SJSA1 (cell line): Measurements from ENCODE around the gene POT1. TPM values are rescaled to one million over a fixed set of nuclear protein-coding genes. Genes with fewer than 3 reads are reported as not detected.

Experiments
- DNase-seq, 2 experiments: peaks; one replicate each; pipeline ENCODE4 v3.0.0-alpha.2; 2015 to 2020; ENCODE audit warnings: low spot score in 2 of 2, low read depth in 1 of 2
- H3K27ac ChIP-seq: fragments of 250-450 bp; sonication (Bioruptor Pico); 2 replicates; pipeline ENCODE4 v1.5.1; 2020; ENCODE audit warnings: mild to moderate bottlenecking, moderate library complexity
- H3K27me3 ChIP-seq: fragments of 250-450 bp; sonication (Bioruptor Pico); replicated peaks from 2 replicates; pipeline ENCODE4 v1.5.1; 2020; ENCODE audit warnings: mild to moderate bottlenecking, moderate library complexity
- H3K36me3 ChIP-seq: fragments of 250-450 bp; sonication (Bioruptor Pico); 2 replicates; pipeline ENCODE4 v1.5.1; 2020; ENCODE audit warnings: mild to moderate bottlenecking
- H3K4me1 ChIP-seq: fragments of 250-450 bp; sonication (Bioruptor Pico); replicated peaks from 2 replicates; pipeline ENCODE4 v1.6.1; 2021; ENCODE audit warnings: mild to moderate bottlenecking
- H3K4me3 ChIP-seq: fragments of 250-450 bp; sonication (Bioruptor Pico); 2 replicates; pipeline ENCODE4 v1.5.1; 2020; ENCODE audit warnings: mild to moderate bottlenecking
- H3K9me3 ChIP-seq: fragments of 250-450 bp; sonication (Bioruptor Pico); replicated peaks from 2 replicates; pipeline ENCODE4 v1.5.1; 2020; ENCODE audit warnings: mild to moderate bottlenecking
- total RNA-seq: library from RNA; depleted of rRNA; stranded (reverse); fragments of >200 nt; shearing (Covaris generic); gene quantifications from 2 replicates; pipeline ENCODE4 v1.2.3, GENCODE V29; 2014

POT1 gene
- total RNA-seq, 1 experiment from 2014 or later, result 25.8 TPM

GRCh38 chr7:124812764-124813163, 116.9 kb downstream of the POT1 start:
- Histone ChIP-seq H3K36me3 (no peaks in the 10 kb centered on the region), H3K9me3 (no peaks in the 10 kb centered on the region), H3K27ac (no peak overlapping the region), H3K27me3 (no peaks in the 10 kb centered on the region), H3K4me3 (no peak overlapping the region), H3K4me1 (no peaks in the 10 kb centered on the region)
- no peak for DNase-seq

DNA sequence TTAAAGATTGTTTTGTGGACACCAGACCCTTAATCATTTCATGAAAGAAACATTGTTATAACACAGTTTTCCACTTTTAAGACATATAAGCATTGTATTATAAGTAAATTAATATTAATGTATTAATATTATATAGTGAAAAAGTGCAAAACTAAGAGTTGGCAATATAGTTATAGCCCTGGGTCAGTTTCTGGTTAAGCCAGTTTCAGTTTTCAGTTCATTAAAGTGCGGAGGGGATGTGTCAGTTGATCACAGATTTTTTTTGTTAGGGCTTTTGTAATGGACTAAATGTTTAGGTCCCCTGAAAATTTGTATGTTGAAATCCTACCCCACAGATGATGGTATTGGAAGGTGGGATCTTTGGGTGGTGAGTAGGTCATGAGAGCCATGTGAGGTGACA, 118.3 kb downstream of the POT1 start:
- Histone ChIP-seq H3K9me3 (no peaks in the 10 kb centered on the region), H3K36me3 (no peaks in the 10 kb centered on the region)
- DNase-seq, result no peak

DNA sequence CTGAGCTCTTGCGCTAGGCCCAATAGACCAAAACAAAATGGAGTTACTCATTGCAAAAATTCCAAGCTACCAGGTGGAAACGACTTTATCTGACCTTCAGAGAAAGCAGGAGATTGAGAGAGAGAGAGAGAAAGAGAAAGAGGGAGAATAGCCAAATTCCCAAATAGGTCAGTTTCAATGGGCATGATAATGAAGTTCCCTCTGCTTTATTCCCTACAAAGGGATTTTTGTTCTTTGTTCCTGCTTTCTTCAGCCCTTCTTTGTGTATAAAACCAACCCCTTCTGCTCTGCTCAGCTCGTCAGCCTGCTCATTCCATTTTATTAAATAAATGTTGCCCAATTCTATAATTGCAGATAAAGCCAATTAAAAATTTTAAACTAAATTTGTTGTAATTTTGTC, 119.0 kb downstream of the POT1 start:
- no peak for DNase-seq
- Histone ChIP-seq H3K27me3 (0 out of 2 replicates have a peak, but pooled peaks cover 8% of the 10 kb centered on the region), H3K27ac (no peak overlapping the region), H3K9me3 (no peaks in the 10 kb centered on the region), H3K36me3 (no peaks in the 10 kb centered on the region), H3K4me1 (no peaks in the 10 kb centered on the region), H3K4me3 (no peak overlapping the region)

More for the DNA sequence above, 118.3 kb downstream of the POT1 start:
- H3K27ac ChIP-seq, result no peak overlapping the region
- H3K4me3 ChIP-seq, result no peak overlapping the region
- H3K27me3 ChIP-seq, result 0 out of 2 replicates have a peak, but pooled peaks cover 3% of the 10 kb centered on the region
- H3K4me1 ChIP-seq, result no peaks in the 10 kb centered on the region

DNA sequence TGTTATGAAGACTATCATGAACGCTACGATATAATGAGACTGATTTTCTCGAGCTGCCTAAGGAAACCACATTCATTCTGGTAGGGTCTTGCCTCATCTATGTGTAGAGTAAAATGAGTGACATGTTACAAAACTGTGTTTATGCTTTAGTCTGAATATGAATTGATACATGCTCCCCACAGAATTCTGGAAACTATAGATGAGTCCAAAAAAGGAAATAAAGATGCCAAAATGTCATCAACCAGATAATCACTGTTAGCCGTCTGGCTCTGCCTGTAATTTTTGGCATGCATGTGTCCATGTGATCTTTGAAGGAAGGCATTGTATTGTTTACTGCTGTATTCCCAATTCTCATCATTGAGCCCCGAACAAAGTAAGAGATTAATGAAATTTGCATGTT, 121.4 kb downstream of the POT1 start:
- no peaks in the 10 kb centered on the region for H3K9me3 ChIP-seq
- H3K36me3 ChIP-seq, result no peaks in the 10 kb centered on the region
- H3K27ac ChIP-seq, result no peak overlapping the region
- H3K4me3 ChIP-seq, result no peak overlapping the region
- DNase-seq, result no peak
- 0 out of 2 replicates have a peak, but pooled peaks cover 8% of the 10 kb centered on the region for H3K27me3 ChIP-seq
- H3K4me1 ChIP-seq, result no peaks in the 10 kb centered on the region

DNA sequence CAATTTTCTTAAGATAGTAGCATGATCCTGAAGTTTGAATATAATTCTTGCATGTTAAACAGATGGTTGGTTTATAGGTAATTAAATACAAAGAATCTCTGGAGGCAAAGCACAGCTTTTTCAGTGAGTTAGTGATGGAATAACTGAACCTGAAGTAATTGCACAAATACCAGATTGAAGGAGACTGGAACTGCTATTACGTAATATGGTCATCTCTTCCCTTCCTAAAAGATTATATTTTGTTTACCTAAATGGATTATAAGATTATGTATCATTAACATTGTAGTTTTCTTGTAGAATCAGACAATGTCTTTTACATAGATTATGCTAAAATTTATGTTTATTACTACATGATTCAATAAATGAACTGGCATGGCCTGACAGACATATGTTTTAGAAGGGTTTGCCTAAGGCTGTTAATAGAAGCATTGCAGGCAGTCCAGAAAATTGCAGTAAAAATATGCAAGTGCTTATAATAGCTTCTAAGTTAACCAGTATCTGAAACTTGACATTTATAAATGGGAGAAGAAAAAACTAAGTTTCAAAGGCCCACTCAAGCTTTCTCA, 128.2 kb downstream of the POT1 start:
- Histone ChIP-seq H3K4me3 (no peak overlapping the region), H3K9me3 (no peaks in the 10 kb centered on the region), H3K36me3 (no peaks in the 10 kb centered on the region), H3K4me1 (no peaks in the 10 kb centered on the region), H3K27ac (no peak overlapping the region), H3K27me3 (0 out of 2 replicates have a peak, but pooled peaks cover 5% of the 10 kb centered on the region)
- DNase-seq, result no peak

DNA sequence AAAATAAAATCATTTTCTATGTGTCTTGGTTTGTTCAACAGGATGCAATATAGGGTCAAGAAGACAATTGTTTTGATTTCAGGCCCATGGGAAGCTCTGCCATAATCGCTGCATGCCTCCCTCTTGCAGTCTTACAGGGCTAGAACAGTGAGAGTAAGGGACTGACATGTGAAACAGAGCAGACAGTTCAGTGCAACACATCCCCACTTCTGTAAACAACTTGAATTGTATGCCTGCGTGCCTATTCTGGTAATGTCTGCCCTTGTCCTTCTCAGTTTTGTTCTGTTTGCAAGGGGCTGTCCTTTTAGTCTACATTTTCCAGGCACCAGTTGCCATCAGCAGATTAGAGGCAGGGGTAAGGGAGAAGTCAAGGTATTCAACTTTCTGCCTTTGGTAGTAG, 129.2 kb downstream of the POT1 start:
- no peak overlapping the region for H3K4me3 ChIP-seq
- H3K9me3 ChIP-seq, result no peaks in the 10 kb centered on the region
- H3K27ac ChIP-seq, result no peak overlapping the region
- no peaks in the 10 kb centered on the region for H3K4me1 ChIP-seq
- no peaks in the 10 kb centered on the region for H3K36me3 ChIP-seq
- H3K27me3 ChIP-seq, result no peaks in the 10 kb centered on the region
- no peak for DNase-seq

GRCh38 chr7:124799448-124799847, 130.2 kb downstream of the POT1 start:
- no peaks in the 10 kb centered on the region for H3K4me1 ChIP-seq
- no peak overlapping the region for H3K27ac ChIP-seq
- H3K36me3 ChIP-seq, result no peaks in the 10 kb centered on the region
- H3K27me3 ChIP-seq, result no peaks in the 10 kb centered on the region
- no peak for DNase-seq
- no peaks in the 10 kb centered on the region for H3K9me3 ChIP-seq
- no peak overlapping the region for H3K4me3 ChIP-seq

GRCh38 chr7:124796771-124797170, 132.9 kb downstream of the POT1 start:
- H3K9me3 ChIP-seq, result no peaks in the 10 kb centered on the region
- no peaks in the 10 kb centered on the region for H3K36me3 ChIP-seq
- no peaks in the 10 kb centered on the region for H3K4me1 ChIP-seq
- no peak overlapping the region for H3K4me3 ChIP-seq
- DNase-seq, result no peak
- no peaks in the 10 kb centered on the region for H3K27me3 ChIP-seq
- no peak overlapping the region for H3K27ac ChIP-seq

GRCh38 chr7:124792696-124793095, 136.9 kb downstream of the POT1 start:
- Histone ChIP-seq H3K4me1 (no peaks in the 10 kb centered on the region), H3K4me3 (no peak overlapping the region), H3K27me3 (no peaks in the 10 kb centered on the region; the same call in 1 of the 2 replicates), H3K9me3 (no peaks in the 10 kb centered on the region), H3K36me3 (no peaks in the 10 kb centered on the region), H3K27ac (no peak overlapping the region)
- no peak for DNase-seq

- H3K27ac ChIP-seq, result no peak overlapping the region
- H3K9me3 ChIP-seq, result no peaks in the 10 kb centered on the region
- no peak for DNase-seq
- H3K4me1 ChIP-seq, result no peaks in the 10 kb centered on the region
- H3K27me3 ChIP-seq, result no peaks in the 10 kb centered on the region; the same call in 1 of the 2 replicates
- H3K4me3 ChIP-seq, result no peak overlapping the region
- no peaks in the 10 kb centered on the region for H3K36me3 ChIP-seq
Measured at GRCh38 chr7:124792002-124792401, 137.6 kb downstream of the POT1 start.

- no peaks in the 10 kb centered on the region for H3K4me1 ChIP-seq
- H3K36me3 ChIP-seq, result no peaks in the 10 kb centered on the region
- no peak overlapping the region for H3K4me3 ChIP-seq
- no peaks in the 10 kb centered on the region for H3K9me3 ChIP-seq
- DNase-seq, result no peak
- no peaks in the 10 kb centered on the region; the same call in 1 of the 2 replicates for H3K27me3 ChIP-seq
- no peak overlapping the region for H3K27ac ChIP-seq
Measured at GRCh38 chr7:124791426-124791825, 138.2 kb downstream of the POT1 start.

GRCh38 chr7:124790645-124791044, 139.0 kb downstream of the POT1 start:
- no peaks in the 10 kb centered on the region for H3K4me1 ChIP-seq
- H3K27ac ChIP-seq, result no peak overlapping the region
- DNase-seq, result no peak
- no peaks in the 10 kb centered on the region; the same call in 1 of the 2 replicates for H3K27me3 ChIP-seq
- no peak overlapping the region for H3K4me3 ChIP-seq
- H3K9me3 ChIP-seq, result no peaks in the 10 kb centered on the region
- H3K36me3 ChIP-seq, result no peaks in the 10 kb centered on the region

DNA sequence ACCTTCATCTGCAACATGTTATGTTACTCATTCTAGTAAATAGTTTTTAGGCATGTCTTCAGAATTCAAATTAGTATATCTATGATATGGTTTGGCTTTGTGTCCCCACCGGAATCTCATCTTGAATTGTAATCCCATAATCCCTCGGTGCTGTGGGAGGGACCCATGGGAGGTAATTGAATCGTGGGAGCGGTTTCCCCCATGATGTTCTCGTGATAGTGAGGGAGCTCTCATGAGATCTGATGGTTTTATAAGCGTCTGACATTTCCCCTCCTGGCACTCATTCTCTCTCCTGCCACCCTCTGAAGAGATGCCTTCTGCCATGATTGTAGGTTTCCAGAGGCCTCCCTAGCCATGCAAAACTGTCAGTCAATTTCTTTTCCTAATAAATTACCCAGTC, 143.6 kb downstream of the POT1 start:
- DNase-seq, result no peak

DNA sequence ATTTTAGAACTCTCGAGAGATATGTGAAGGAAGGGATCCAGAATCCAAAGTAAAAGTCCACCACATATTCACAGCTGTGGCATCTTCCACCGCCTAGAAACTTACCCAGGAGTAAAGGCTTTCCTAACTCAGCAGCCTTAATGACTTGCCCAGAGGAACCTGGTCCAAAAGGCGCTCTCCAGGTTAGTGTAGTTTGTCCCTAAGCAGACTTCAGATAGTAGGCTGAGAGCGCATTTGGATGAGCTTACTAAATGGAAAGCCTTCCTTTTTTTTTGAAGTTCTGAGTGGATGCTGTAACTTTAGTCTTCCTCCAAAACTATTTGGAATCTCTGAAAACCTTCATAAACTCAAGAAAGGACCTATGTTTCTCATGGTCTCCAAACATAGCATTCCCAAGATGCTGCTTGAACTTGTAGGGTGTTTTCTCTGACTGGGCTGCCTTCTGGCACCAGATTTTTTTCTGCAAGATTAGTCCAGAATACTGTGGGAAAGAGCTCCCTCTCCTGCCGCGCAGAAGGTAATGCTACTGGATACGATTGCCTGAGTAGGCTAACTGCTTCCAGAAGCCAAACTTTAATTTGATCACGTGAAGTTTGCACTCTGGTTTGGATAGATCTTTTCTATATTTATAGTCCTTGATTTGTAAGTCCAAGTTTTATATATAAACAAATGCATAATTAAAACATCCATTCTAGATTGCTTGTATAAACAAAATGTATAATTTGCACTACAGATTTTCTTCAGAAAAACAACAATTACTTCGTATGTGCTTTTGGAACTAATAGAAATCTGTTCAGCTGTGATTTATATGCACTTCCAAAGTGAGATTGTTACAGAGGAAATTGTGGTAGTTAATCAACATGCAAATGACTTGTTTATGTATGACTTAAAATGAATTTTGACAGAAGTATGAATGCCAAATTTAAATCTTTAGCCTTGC, 144.5 kb downstream of the POT1 start:
- Histone ChIP-seq H3K4me3 (no peak overlapping the region), H3K27ac (no peak overlapping the region), H3K27me3 (no peaks in the 10 kb centered on the region; the same call in 1 of the 2 replicates), H3K9me3 (no peaks in the 10 kb centered on the region), H3K36me3 (no peaks in the 10 kb centered on the region), H3K4me1 (no peaks in the 10 kb centered on the region)
- peak in 1 of 2 experiments; percentile 28 for DNase-seq

More for the DNA sequence above, 143.6 kb downstream of the POT1 start:
- no peaks in the 10 kb centered on the region for H3K4me1 ChIP-seq
- H3K4me3 ChIP-seq, result no peak overlapping the region
- H3K27me3 ChIP-seq, result no peaks in the 10 kb centered on the region; the same call in 1 of the 2 replicates
- no peak overlapping the region for H3K27ac ChIP-seq
- no peaks in the 10 kb centered on the region for H3K36me3 ChIP-seq
- no peaks in the 10 kb centered on the region for H3K9me3 ChIP-seq
